Lower leg skin (tissue), 4 donors: ENCODE results near the gene AHCYL2. TPM values are rescaled to one million over a fixed set of nuclear protein-coding genes. Genes with fewer than 3 reads are reported as not detected.

Source experiments
- DNase-seq, 2 donors: peaks; one replicate each; pipeline ENCODE4 v3.0.0-alpha.2; 2019; ENCODE audit warnings: low spot score in 2 of 2
- H3K4me3 ChIP-seq: fragments of 200-600 bp; sonication (generic); 2 replicates; pipeline ENCODE4 v1.5.1; 2017; ENCODE audit warnings: mild to moderate bottlenecking, low read depth; ENCODE audit not compliant: poor library complexity, severe bottlenecking
- POLR2A ChIP-seq, 2 donors: fragments of 450-650 bp; IDR thresholded peaks; one replicate each; pipeline ENCODE4 v1.6.1; 2016 to 2017; ENCODE audit warnings: antibody characterized with exemption in 2 of 2, mild to moderate bottlenecking in 1 of 2, moderate library complexity in 1 of 2
- WGBS, 2 donors: methylation state at CpG; one replicate each; pipeline ENCODE4 v1.1.5; 2018; 5-methylcytosine and 5-hydroxymethylcytosine counted together
- intact Hi-C: fragments of 100-400 bp; cut with DNase I; formaldehyde crosslinking; loops from one replicate; pipeline ENCODE4 v1.15.0; 2023; ENCODE audit warnings: low total_unique reads
- total RNA-seq, 4 donors: library from RNA; depleted of rRNA; stranded (reverse); fragments of >200 nt; gene quantifications; one replicate each; pipeline ENCODE4 v1.1.0, GENCODE V29; 2016
- TF ChIP-seq, protein P1 (sequence below), 3 donors: fragments of 450-650 bp; IDR thresholded peaks; one replicate each; pipeline ENCODE4 v1.5.1; 2016; ENCODE audit warnings: antibody characterized with exemption in 3 of 3, mild to moderate bottlenecking in 3 of 3, moderate library complexity in 2 of 3

AHCYL2 gene
- total RNA-seq, 4 donors from 2014 or later, result 31.1 to 45.8 (median 39.2) TPM

DNA sequence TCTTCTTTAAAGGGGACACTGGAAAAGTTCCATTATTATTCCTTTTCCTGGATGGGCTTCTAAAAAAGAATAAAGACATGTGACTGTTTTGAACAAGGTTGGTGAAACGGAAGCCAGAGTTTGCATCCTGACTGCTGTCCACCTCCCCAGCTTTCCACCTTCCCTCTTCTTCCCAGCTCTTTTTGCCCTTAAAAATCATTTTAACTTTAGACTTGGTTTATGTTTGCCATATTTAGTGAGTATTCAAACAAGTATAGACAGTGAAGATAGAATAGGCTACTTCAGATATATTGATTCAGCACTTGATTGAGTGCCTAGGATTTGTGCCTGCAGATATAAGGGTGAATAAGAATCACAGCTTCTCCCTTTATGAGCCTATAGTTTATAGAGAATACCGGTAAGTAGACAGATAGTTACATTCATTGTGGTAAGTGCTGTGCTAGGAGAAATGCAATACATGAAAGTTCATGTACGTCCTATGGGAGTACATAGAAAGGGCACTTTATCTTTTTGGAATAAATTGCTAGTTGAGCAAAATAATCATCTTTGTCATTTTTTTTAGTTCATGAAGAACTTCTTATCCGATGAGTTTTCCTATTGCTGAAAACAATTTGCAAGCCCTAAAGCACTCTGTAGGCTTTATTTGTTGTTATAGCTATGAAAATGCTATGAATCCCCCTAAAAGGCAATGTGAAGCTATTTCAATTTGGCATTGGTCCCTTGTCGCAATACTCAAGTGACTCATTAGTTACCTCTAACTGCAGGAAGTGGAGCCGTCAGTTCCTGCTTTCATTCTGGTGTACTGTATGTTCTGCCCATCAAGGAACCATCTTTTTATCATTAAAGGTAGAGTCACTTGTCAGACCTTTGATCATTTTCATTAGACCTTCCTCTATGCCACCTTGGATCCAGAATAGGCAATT is 152.2 kb downstream of the AHCYL2 start:
- WGBS, 2 donors, result 74 to 75% methylated on average over 6 of the region's 6 CpGs
- no peak for TF ChIP-seq POLR2A (IDR thresholded peaks at IDR 0.05)
- TF ChIP-seq, protein P1, sequence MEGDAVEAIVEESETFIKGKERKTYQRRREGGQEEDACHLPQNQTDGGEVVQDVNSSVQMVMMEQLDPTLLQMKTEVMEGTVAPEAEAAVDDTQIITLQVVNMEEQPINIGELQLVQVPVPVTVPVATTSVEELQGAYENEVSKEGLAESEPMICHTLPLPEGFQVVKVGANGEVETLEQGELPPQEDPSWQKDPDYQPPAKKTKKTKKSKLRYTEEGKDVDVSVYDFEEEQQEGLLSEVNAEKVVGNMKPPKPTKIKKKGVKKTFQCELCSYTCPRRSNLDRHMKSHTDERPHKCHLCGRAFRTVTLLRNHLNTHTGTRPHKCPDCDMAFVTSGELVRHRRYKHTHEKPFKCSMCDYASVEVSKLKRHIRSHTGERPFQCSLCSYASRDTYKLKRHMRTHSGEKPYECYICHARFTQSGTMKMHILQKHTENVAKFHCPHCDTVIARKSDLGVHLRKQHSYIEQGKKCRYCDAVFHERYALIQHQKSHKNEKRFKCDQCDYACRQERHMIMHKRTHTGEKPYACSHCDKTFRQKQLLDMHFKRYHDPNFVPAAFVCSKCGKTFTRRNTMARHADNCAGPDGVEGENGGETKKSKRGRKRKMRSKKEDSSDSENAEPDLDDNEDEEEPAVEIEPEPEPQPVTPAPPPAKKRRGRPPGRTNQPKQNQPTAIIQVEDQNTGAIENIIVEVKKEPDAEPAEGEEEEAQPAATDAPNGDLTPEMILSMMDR (IDR thresholded peaks at IDR 0.05), result no peak
- intact Hi-C loops, result no loop called here
- H3K4me3 ChIP-seq, result no peak overlapping the region
- DNase-seq, result no peak

DNA sequence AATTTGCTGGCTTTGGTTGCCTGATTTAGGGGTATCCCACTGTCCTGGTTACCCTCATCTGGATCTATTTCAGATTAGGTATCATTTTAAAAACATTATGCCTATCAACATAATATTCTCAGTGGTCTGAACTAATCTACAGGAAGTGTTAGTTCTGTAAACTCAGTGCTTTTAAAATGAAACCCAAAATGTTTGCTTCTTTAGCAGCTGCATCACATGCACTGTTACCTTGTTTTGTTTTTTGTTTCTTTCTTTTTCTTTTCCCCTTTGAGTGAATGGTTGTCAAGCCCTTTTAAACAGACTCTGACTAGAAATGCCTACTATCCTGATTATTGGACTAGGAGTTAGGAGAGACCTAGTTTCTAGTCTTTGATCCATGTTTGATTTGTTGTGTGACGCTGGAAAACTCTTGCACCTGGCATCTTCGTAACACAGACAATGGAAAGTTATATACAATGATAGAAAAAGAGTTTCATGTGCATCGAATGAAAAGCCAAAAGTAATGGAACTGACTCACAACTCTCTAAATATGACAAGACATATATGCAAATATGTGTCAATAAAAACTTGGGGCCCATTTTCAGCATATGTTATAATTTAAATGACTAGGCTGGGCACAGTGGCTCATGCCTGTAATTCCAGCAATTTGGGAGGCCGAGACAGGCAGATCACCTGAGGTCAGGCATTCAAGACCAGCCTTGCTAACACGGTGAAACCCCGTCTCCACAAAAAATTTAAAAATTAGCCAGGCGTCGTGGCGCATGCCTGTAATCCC is 157.1 kb downstream of the AHCYL2 start:
- TF ChIP-seq, protein P1 (IDR thresholded peaks at IDR 0.05), result no peak
- TF ChIP-seq POLR2A (IDR thresholded peaks at IDR 0.05), result no peak
- no peak for DNase-seq
- 94 to 96% methylated on average over 9 of the region's 9 CpGs for WGBS, 2 donors
- intact Hi-C loops, result no loop called here
- no peak overlapping the region for H3K4me3 ChIP-seq

DNA sequence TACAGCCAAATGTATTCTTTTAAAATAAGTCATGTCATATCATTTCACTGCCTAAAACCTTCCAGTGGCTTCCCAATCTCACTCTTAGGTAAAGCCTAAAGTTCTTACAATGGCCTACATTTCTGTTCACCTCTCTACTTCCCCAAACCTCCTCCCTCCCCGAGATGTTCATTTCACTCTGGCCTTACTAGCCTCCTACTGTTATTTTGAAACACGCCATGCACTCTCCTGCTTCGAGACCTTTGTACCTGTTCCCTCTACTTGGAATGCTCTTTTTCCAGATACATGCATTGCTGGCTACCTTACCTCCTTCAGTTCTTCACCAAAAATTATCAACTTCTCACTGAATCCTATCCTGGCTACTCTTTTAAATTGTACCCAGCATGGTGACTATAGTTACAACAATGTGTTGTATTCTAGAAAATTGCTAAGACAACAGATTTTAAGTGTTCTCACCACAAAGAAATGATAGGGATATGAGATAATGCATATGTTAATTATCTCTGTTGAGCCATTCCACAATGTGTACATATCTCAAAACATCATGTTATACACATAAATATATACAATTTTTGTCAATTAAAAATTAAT is 158.8 kb downstream of the AHCYL2 start:
- no peak for TF ChIP-seq POLR2A (IDR thresholded peaks at IDR 0.05)
- TF ChIP-seq, protein P1 (IDR thresholded peaks at IDR 0.05), result no peak
- DNase-seq, result no peak
- H3K4me3 ChIP-seq, result no peak overlapping the region
- WGBS, 2 donors, result 57 to 62% methylated on average over 3 of the region's 3 CpGs
- intact Hi-C loops, result no loop called here

DNA sequence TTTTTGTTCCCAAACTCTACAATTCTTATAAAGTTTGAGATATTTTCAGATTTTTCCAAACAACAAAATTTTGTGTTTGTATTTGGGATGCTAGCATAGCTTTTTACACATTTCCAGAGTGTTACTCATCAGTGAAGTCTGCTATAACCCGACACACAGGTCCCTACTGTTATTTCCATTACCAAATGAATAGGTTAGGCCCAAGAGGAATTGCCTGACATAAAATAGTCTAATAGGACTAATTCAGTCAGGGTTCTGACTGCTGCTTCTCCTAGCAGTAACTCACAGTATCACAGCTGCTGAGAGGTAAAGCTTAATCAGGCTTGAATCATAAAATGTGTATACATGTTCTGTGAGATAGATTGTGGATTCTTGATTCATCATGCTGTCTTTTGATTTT is 160.3 kb downstream of the AHCYL2 start:
- intact Hi-C loops, result no loop called here
- H3K4me3 ChIP-seq, result no peak overlapping the region
- WGBS, 2 donors, result 88 to 91% methylated on average over 1 of the region's 1 CpG
- DNase-seq, result no peak
- TF ChIP-seq POLR2A (IDR thresholded peaks at IDR 0.05), result no peak
- TF ChIP-seq, protein P1 (IDR thresholded peaks at IDR 0.05), result no peak

DNA sequence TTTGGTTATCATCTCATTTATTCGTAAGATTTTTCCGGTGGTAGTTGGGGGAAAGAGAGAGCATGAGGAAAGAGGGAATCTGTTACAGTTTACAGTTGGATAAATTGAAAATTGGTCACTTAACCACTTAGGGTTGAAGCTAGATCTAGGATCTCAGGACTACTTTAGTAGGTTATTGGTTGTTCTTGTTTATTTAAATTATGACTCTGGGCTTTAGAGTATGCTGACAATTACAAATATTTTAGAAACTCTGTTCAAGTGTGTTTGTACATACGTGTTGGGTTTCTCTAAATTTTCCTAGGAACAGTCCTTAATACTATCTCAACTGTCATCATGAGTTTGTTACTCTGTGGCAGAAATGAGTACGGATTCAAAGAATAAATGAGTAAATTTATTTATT is 160.8 kb downstream of the AHCYL2 start:
- WGBS, 2 donors, result 97 to 98% methylated on average over 4 of the region's 4 CpGs
- DNase-seq, result no peak
- intact Hi-C loops, result no loop called here
- H3K4me3 ChIP-seq, result no peak overlapping the region
- no peak for TF ChIP-seq POLR2A (IDR thresholded peaks at IDR 0.05)
- TF ChIP-seq, protein P1 (IDR thresholded peaks at IDR 0.05), result no peak
